Measurements from ENCODE around the gene ERN1. TPM values are rescaled to one million over a fixed set of nuclear protein-coding genes. Genes with fewer than 3 reads are reported as not detected.
A peak's percentile ranks its signal among the peaks of the same experiment; 100 is the strongest.

ERN1 gene
- total RNA-seq, 1 experiment from 2014 or later = 6.5 TPM

DNA sequence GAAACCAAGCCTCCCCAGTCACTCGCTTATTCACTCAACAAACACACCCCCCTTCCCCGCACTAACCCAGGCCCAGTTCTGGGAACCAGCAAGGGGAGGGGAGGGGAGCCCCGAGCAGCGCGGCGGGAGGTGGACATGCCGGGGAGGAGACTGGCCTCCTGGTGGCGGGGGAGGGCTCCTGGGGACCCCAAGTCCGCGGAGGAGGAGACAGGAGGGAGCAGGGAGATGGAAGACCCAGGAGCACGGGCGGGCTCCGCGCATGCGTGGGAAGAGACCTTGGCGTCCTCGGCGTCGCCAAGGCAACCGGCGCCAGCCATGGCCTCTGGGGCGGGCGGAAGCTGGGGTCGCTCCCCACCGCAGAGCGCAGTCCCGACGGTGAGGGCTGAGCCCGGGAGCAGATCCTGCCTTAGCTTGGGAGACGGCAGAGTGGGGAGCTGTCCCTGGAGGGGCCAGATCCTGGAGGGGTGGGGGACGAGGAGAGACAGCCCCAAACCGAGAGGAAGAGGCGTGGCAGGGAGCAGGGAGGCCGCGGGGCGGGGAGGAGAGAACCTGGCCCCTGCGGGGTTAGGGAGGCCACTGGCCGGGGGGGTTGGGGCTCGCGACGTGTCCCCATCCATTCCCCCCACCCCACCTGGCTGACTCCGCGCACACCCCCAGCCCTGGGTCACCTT is 131.8 kb downstream of the ERN1 start, which contains the start of gene PRR29 (continued):
- TF ChIP-seq TEAD1 (CRISPR knock-in tag; IDR thresholded peaks at IDR 0.05) (no peak), ZBTB21 (CRISPR knock-in tag; IDR thresholded peaks at IDR 0.05; ENCODE audit: borderline replicate concordance) (no peak), RORB (CRISPR knock-in tag; IDR thresholded peaks at IDR 0.05) (no peak), ZNF138 (CRISPR knock-in tag; conservative IDR thresholded peaks at IDR 0.05) (no peak), CREM (CRISPR knock-in tag; IDR thresholded peaks at IDR 0.05) (no peak), OVOL2 (CRISPR knock-in tag; IDR thresholded peaks at IDR 0.05; ENCODE audit: borderline replicate concordance) (no peak), ZNF671 (CRISPR knock-in tag; IDR thresholded peaks at IDR 0.05) (no peak)
- TF ChIP-seq, protein P1, sequence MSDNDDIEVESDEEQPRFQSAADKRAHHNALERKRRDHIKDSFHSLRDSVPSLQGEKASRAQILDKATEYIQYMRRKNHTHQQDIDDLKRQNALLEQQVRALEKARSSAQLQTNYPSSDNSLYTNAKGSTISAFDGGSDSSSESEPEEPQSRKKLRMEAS (CRISPR knock-in tag; IDR thresholded peaks at IDR 0.05) = peak; percentile 24
- TF ChIP-seq, protein P2, sequence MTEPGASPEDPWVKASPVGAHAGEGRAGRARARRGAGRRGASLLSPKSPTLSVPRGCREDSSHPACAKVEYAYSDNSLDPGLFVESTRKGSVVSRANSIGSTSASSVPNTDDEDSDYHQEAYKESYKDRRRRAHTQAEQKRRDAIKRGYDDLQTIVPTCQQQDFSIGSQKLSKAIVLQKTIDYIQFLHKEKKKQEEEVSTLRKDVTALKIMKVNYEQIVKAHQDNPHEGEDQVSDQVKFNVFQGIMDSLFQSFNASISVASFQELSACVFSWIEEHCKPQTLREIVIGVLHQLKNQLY (CRISPR knock-in tag; IDR thresholded peaks at IDR 0.05) = no peak
- TF ChIP-seq, protein P3, sequence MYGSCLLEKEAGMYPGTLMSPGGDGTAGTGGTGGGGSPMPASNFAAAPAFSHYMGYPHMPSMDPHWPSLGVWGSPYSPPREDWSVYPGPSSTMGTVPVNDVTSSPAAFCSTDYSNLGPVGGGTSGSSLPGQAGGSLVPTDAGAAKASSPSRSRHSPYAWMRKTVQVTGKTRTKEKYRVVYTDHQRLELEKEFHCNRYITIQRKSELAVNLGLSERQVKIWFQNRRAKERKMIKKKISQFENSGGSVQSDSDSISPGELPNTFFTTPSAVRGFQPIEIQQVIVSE (CRISPR knock-in tag; IDR thresholded peaks at IDR 0.05; ENCODE audit: borderline replicate concordance) = no peak

DNA sequence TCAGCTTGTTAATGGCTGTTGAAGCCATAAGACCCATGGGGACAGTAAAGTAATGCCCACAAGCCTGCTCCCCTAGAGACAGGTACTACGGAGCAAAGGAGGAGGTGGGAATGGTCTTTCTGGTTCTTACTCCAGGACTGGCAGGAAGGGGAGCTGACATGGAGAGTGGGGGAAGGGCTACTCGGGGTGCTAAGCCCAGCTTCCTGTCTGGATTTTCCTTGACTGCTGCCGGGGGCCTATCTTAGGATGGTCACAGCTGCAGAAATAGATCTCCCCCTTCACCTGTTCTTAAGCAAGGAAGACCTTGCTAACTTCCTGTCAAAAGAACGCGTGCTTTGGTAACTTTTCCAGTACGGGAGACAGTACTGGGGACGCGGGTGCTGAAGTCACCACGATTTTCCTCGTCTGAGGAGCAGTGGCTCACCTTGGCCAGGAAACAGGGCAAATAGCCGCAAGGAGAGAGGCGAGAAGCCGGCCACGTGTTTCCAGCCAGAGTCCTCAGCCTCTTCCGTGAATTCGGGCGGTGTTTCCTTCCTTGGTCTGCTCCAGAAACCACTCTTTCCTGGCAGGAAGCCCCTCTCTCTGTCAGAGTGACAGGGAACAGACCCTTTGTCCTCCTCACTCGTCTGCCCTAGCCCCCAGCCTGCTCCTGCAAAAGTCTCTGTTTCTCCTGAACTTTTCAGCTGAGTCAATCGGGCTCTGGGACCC is 132.4 kb downstream of the ERN1 start:
- peaks cover 43% of the 10 kb centered on the region for H3K27me3 Mint-ChIP-seq (ENCODE audit: low read depth)
- peak overlapping the region; percentile 86 for H3K4me3 Mint-ChIP-seq
- peaks cover 16% of the 10 kb centered on the region for H3K4me1 Mint-ChIP-seq
- ChIA-PET POLR2A (interaction anchor here (1.2 kb wide), 1 partner anchor 133 kb away, joined by 3 read pairs; no protein-coding TSS in a partner anchor), CTCF (interaction anchor here (1.2 to 8.7 kb wide), 9 partner anchors 12 to 136 kb away, joined by 4 to 46 read pairs (median 6); partner anchors contain the start of genes GH1 and GH2)
- no peak for DNase-seq (ENCODE audit: low spot score)
- no peaks in the 10 kb centered on the region for H3K36me3 Mint-ChIP-seq
- no peaks in the 10 kb centered on the region for H3K9me3 Mint-ChIP-seq
- H3K27ac Mint-ChIP-seq = no peak overlapping the region
- ATAC-seq = peak; percentile 8; the same call in 1 of the 2 replicates
- TF ChIP-seq KAT7 (CRISPR knock-in tag; IDR thresholded peaks at IDR 0.05; ENCODE audit: borderline replicate concordance) (no peak), TEAD1 (CRISPR knock-in tag; IDR thresholded peaks at IDR 0.05) (no peak), CREB1 (CRISPR knock-in tag; IDR thresholded peaks at IDR 0.05) (no peak), SMAD3 (CRISPR knock-in tag; IDR thresholded peaks at IDR 0.05; ENCODE audit: borderline replicate concordance) (peak; percentile 39; the same call in 1 of the 2 replicates), ZNF416 (CRISPR knock-in tag; IDR thresholded peaks at IDR 0.05) (no peak), TP53 (CRISPR knock-in tag; IDR thresholded peaks at IDR 0.05) (peak; percentile 2; the same call in 1 of the 2 replicates), IRF2 (CRISPR knock-in tag; IDR thresholded peaks at IDR 0.05; ENCODE audit: borderline replicate concordance, low read depth) (no peak), FOXK1 (CRISPR knock-in tag; IDR thresholded peaks at IDR 0.05) (no peak), FOXP1 (CRISPR knock-in tag; IDR thresholded peaks at IDR 0.05; ENCODE audit: borderline replicate concordance) (0 out of 2 replicates have a peak, but pooled peaks have one; percentile 35), GTF2I (CRISPR knock-in tag; conservative IDR thresholded peaks at IDR 0.05) (no peak), GRHL2 (CRISPR knock-in tag; IDR thresholded peaks at IDR 0.05; ENCODE audit: insufficient replicate concordance, severe bottlenecking) (no peak), HMGA2 (CRISPR knock-in tag; IDR thresholded peaks at IDR 0.05) (no peak)
- TF ChIP-seq, protein P4, sequence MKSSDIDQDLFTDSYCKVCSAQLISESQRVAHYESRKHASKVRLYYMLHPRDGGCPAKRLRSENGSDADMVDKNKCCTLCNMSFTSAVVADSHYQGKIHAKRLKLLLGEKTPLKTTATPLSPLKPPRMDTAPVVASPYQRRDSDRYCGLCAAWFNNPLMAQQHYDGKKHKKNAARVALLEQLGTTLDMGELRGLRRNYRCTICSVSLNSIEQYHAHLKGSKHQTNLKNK (CRISPR knock-in tag; IDR thresholded peaks at IDR 0.05) = no peak
- TF ChIP-seq, protein P5, sequence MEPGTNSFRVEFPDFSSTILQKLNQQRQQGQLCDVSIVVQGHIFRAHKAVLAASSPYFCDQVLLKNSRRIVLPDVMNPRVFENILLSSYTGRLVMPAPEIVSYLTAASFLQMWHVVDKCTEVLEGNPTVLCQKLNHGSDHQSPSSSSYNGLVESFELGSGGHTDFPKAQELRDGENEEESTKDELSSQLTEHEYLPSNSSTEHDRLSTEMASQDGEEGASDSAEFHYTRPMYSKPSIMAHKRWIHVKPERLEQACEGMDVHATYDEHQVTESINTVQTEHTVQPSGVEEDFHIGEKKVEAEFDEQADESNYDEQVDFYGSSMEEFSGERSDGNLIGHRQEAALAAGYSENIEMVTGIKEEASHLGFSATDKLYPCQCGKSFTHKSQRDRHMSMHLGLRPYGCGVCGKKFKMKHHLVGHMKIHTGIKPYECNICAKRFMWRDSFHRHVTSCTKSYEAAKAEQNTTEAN (CRISPR knock-in tag; IDR thresholded peaks at IDR 0.05) = 0 out of 2 replicates have a peak, but pooled peaks have one; percentile 41
- TF ChIP-seq, protein P6, sequence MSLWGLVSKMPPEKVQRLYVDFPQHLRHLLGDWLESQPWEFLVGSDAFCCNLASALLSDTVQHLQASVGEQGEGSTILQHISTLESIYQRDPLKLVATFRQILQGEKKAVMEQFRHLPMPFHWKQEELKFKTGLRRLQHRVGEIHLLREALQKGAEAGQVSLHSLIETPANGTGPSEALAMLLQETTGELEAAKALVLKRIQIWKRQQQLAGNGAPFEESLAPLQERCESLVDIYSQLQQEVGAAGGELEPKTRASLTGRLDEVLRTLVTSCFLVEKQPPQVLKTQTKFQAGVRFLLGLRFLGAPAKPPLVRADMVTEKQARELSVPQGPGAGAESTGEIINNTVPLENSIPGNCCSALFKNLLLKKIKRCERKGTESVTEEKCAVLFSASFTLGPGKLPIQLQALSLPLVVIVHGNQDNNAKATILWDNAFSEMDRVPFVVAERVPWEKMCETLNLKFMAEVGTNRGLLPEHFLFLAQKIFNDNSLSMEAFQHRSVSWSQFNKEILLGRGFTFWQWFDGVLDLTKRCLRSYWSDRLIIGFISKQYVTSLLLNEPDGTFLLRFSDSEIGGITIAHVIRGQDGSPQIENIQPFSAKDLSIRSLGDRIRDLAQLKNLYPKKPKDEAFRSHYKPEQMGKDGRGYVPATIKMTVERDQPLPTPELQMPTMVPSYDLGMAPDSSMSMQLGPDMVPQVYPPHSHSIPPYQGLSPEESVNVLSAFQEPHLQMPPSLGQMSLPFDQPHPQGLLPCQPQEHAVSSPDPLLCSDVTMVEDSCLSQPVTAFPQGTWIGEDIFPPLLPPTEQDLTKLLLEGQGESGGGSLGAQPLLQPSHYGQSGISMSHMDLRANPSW (CRISPR knock-in tag; conservative IDR thresholded peaks at IDR 0.05; ENCODE audit: low read depth) = no peak
- TF ChIP-seq, protein P7, sequence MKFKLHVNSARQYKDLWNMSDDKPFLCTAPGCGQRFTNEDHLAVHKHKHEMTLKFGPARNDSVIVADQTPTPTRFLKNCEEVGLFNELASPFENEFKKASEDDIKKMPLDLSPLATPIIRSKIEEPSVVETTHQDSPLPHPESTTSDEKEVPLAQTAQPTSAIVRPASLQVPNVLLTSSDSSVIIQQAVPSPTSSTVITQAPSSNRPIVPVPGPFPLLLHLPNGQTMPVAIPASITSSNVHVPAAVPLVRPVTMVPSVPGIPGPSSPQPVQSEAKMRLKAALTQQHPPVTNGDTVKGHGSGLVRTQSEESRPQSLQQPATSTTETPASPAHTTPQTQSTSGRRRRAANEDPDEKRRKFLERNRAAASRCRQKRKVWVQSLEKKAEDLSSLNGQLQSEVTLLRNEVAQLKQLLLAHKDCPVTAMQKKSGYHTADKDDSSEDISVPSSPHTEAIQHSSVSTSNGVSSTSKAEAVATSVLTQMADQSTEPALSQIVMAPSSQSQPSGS (CRISPR knock-in tag; IDR thresholded peaks at IDR 0.05; ENCODE audit: borderline replicate concordance, low read depth) = no peak

Data from WTC11 (cell line).